HG02610 (cell line): ENCODE data around the gene DDX3X.
"Not testable (repeated sequence)": the region's sequence is repeated elsewhere in the genome, so short reads cannot be mapped to it uniquely, and the experiment has no call there.

ENCODE experiments used
- ATAC-seq: cut with Tn5 transposase; IDR thresholded peaks from one replicate; pipeline ENCODE4 v1.9.1; 2021; ENCODE audit warnings: mild to moderate bottlenecking, moderate library complexity; ENCODE audit not compliant: unreplicated experiment

The DDX3X gene

DNA sequence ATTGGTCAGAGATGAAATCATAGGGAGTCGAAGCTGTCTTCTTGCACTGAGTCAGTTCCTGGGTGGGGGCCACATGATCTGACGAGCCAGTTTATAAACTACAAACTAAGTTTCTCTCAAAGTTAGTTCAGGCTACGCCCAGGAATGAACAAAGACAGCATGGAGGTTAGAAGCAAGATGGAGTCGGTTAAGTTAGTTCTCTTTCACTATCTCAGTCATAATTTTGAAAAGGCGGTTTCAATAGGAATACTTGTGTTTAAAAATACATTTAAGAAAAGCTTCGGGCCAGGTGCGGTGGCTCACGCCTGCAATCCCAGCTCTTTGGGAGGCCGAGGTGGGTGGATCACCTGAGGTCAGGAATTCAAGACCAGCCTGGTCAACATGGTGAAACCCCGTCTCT lies 77.3 kb downstream of the DDX3X start:
- ATAC-seq = not testable (repeated sequence)

DNA sequence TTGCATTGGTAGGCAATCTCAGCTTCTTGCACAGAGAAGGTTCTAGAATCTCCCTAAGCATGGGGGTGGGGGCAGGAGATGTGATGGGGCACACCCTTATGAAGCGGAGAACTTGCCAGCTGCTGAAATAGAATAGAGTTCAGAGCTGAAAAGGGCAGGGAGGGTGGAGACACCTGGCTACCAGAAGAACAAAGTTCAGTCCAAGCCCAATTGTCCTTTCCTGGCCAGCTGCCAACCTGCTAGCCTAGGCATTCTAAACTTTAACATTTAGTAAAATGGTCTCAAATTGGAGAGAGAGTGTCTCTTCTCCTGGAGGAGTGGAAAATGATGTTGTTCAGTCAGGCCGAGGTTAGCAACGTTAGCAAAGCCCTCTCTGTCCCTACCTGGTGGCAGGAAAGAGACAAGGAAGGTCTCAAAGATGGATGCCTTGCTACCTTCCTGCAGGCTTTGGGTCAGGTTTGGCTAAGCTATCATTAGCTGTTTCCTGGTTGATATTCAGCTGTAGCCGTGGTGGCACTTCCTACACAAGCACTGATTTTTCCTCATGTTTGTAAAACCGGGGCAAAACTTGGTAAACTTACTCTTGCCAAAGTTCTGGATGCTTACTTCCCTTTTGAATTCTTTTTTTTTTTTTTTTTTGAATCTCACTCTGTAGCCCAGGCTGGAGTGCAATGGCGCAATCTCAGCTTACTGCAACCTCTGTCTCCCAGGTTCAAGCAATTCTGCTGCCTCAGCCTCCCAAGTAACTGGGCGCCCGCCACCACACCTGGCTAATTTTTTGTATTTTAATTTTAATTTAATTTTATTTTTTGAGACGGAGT lies 78.5 kb downstream of the DDX3X start:
- no peak for ATAC-seq
